Endothelial cell of umbilical vein (primary cell): Measurements from ENCODE around the gene UGCG.

ENCODE experiments used
- EZH2 ChIP-seq: IDR thresholded peaks from 2 replicates; pipeline ENCODE4 v1.6.1; 2012; ENCODE audit warnings: borderline replicate concordance, low read depth, mild to moderate bottlenecking, moderate library complexity, low read length, inconsistent platforms; ENCODE audit not compliant: severe bottlenecking
- MAX ChIP-seq: IDR thresholded peaks from 2 replicates; pipeline ENCODE4 v1.6.1; 2011; ENCODE audit not compliant: insufficient read depth, insufficient read length
- POLR2A ChIP-seq: IDR thresholded peaks from 2 replicates; pipeline ENCODE4 v1.6.1; 2012; ENCODE audit warnings: low read depth, mild to moderate bottlenecking, control low read depth, low read length
- POLR2AphosphoS5 ChIP-seq: IDR thresholded peaks from 2 replicates; pipeline ENCODE4 v1.6.1; 2012; ENCODE audit warnings: low read depth, mild to moderate bottlenecking, control low read depth, low read length, moderate library complexity; ENCODE audit not compliant: insufficient read depth
- TF ChIP-seq, protein P1 (sequence below), 2 donors: IDR thresholded peaks; 1 replicate in 1 of 2; 2 replicates in 1 of 2; pipeline ENCODE4 v1.5.1; 2011; ENCODE audit warnings: low read length in 2 of 2, mild to moderate bottlenecking in 2 of 2, moderate library complexity in 2 of 2, control low read depth in 1 of 2, inconsistent platforms in 1 of 2, low read depth in 1 of 2; ENCODE audit not compliant: insufficient read depth in 1 of 2; ENCODE audit errors: extremely low read depth in 1 of 2

GRCh38 chr9:111944241-111944866, 47.7 kb downstream of the UGCG start:
- TF ChIP-seq POLR2A (no peak), EZH2 (no peak), MAX (no peak), POLR2AphosphoS5 (no peak)
- TF ChIP-seq, protein P1, sequence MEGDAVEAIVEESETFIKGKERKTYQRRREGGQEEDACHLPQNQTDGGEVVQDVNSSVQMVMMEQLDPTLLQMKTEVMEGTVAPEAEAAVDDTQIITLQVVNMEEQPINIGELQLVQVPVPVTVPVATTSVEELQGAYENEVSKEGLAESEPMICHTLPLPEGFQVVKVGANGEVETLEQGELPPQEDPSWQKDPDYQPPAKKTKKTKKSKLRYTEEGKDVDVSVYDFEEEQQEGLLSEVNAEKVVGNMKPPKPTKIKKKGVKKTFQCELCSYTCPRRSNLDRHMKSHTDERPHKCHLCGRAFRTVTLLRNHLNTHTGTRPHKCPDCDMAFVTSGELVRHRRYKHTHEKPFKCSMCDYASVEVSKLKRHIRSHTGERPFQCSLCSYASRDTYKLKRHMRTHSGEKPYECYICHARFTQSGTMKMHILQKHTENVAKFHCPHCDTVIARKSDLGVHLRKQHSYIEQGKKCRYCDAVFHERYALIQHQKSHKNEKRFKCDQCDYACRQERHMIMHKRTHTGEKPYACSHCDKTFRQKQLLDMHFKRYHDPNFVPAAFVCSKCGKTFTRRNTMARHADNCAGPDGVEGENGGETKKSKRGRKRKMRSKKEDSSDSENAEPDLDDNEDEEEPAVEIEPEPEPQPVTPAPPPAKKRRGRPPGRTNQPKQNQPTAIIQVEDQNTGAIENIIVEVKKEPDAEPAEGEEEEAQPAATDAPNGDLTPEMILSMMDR (IDR thresholded peaks at IDR 0.05; ENCODE audit: extremely low read depth in 1 of 2, insufficient read depth in 1 of 2, low read depth in 1 of 2, low read length in 2 of 2), result no peak
